ENCODE data around the gene LMNB1.
"Not testable (repeated sequence)": the region's sequence is repeated elsewhere in the genome, so short reads cannot be mapped to it uniquely, and the experiment has no call there.

The LMNB1 gene, protein sequence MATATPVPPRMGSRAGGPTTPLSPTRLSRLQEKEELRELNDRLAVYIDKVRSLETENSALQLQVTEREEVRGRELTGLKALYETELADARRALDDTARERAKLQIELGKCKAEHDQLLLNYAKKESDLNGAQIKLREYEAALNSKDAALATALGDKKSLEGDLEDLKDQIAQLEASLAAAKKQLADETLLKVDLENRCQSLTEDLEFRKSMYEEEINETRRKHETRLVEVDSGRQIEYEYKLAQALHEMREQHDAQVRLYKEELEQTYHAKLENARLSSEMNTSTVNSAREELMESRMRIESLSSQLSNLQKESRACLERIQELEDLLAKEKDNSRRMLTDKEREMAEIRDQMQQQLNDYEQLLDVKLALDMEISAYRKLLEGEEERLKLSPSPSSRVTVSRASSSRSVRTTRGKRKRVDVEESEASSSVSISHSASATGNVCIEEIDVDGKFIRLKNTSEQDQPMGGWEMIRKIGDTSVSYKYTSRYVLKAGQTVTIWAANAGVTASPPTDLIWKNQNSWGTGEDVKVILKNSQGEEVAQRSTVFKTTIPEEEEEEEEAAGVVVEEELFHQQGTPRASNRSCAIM

GRCh38 chr5:126776499-126777256 lies at the start of gene LMNB1:
TSS of gene LMNB1 (plus strand) at chr5:126777136. CDS start at chr5:126777509, 373 bp downstream.
- H4K20me1 ChIP-seq (ENCODE audit: low read depth, low read length): peaks cover 13% of the 10 kb centered on the region; the same call in 1 of the 2 replicates
- H3K4me3 ChIP-seq (ENCODE audit: insufficient read depth, low read length, poor library complexity, severe bottlenecking): peak within 1 kb of the TSS; percentile 92
- peak within 1 kb of the TSS; percentile 97 for H3K27ac ChIP-seq (ENCODE audit: low read depth, low read length)
- H3K9me3 ChIP-seq (ENCODE audit: insufficient read depth, low read length): no peaks in the 10 kb centered on the region
- H2AFZ ChIP-seq (ENCODE audit: low read depth, low read length, severe bottlenecking): peak within 1 kb of the TSS; percentile 70
- H3K36me3 ChIP-seq (ENCODE audit: low read length): peaks cover 6% of the 10 kb centered on the region; the same call in 1 of the 2 replicates
- peak within 1 kb of the TSS; percentile 96 for H3K4me2 ChIP-seq (ENCODE audit: low read depth, low read length, poor library complexity, severe bottlenecking)
- peaks cover 12% of the 10 kb centered on the region for H3F3A ChIP-seq (ENCODE audit: insufficient read depth)
- no peak for TF ChIP-seq EZH2phosphoT487 (conservative IDR thresholded peaks at IDR 0.05; ENCODE audit: low read length)
- TF ChIP-seq, protein P1, sequence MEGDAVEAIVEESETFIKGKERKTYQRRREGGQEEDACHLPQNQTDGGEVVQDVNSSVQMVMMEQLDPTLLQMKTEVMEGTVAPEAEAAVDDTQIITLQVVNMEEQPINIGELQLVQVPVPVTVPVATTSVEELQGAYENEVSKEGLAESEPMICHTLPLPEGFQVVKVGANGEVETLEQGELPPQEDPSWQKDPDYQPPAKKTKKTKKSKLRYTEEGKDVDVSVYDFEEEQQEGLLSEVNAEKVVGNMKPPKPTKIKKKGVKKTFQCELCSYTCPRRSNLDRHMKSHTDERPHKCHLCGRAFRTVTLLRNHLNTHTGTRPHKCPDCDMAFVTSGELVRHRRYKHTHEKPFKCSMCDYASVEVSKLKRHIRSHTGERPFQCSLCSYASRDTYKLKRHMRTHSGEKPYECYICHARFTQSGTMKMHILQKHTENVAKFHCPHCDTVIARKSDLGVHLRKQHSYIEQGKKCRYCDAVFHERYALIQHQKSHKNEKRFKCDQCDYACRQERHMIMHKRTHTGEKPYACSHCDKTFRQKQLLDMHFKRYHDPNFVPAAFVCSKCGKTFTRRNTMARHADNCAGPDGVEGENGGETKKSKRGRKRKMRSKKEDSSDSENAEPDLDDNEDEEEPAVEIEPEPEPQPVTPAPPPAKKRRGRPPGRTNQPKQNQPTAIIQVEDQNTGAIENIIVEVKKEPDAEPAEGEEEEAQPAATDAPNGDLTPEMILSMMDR (IDR thresholded peaks at IDR 0.05; ENCODE audit: insufficient read depth, low read length, poor library complexity, severe bottlenecking): no peak
- H3K27me3 ChIP-seq (ENCODE audit: low read length): no peaks in the 10 kb centered on the region
- H3K9me2 ChIP-seq (replicated peaks; ENCODE audit: insufficient read depth, low read length): no peaks in the 10 kb centered on the region
- peaks cover 41% of the 10 kb centered on the region for H3K79me2 ChIP-seq (ENCODE audit: insufficient read depth, low read length)
- peak within 1 kb of the TSS; percentile 99 for H3K9ac ChIP-seq (ENCODE audit: low read length)

DNA sequence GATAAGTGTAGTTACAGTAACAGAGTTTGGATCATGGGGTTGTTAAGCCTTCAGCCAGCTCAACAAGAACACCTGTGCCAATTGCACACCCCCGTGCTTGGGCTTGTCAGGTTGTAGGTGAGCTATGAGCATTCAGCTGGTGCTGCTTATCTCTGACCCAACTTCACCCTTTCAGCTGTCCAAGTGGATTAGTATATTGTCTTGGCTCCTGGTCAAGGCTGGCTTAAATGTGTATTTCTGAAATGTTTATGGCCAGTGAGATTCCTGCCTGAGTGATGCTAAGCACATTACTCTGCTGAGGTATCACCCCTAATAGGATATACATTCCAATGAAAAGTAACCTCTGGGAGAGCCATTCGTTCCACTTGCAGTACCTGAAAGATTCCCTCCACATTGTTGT lies 44.2 kb upstream of the LMNB1 start:
- Histone ChIP-seq H3F3A (ENCODE audit: insufficient read depth) (no peaks in the 10 kb centered on the region), H3K27me3 (ENCODE audit: low read length) (no peaks in the 10 kb centered on the region), H3K79me2 (ENCODE audit: insufficient read depth, low read length) (no peaks in the 10 kb centered on the region), H3K4me3 (ENCODE audit: insufficient read depth, low read length, poor library complexity, severe bottlenecking) (no peak overlapping the region), H3K9me3 (ENCODE audit: insufficient read depth, low read length) (no peaks in the 10 kb centered on the region), H3K27ac (ENCODE audit: low read depth, low read length) (no peak overlapping the region), H2AFZ (ENCODE audit: low read depth, low read length, severe bottlenecking) (no peak overlapping the region), H3K9me2 (replicated peaks; ENCODE audit: insufficient read depth, low read length) (no peaks in the 10 kb centered on the region), H3K4me2 (ENCODE audit: low read depth, low read length, poor library complexity, severe bottlenecking) (no peak overlapping the region), H3K9ac (ENCODE audit: low read length) (no peak overlapping the region), H3K36me3 (ENCODE audit: low read length) (no peaks in the 10 kb centered on the region), H4K20me1 (ENCODE audit: low read depth, low read length) (no peaks in the 10 kb centered on the region)
- TF ChIP-seq, protein P1 (IDR thresholded peaks at IDR 0.05; ENCODE audit: insufficient read depth, low read length, poor library complexity, severe bottlenecking): no peak

GRCh38 chr5:126734573-126734972 lies 42.4 kb upstream of the LMNB1 start:
- H3K9me2 ChIP-seq (replicated peaks; ENCODE audit: insufficient read depth, low read length); H2AFZ ChIP-seq (ENCODE audit: low read depth, low read length, severe bottlenecking): not testable (repeated sequence)

More at GRCh38 chr5:126734573-126734972, 42.4 kb upstream of the LMNB1 start:
- H3K9ac ChIP-seq (ENCODE audit: low read length); H3K9me3 ChIP-seq (ENCODE audit: insufficient read depth, low read length); H3K27me3 ChIP-seq (ENCODE audit: low read length); H3K4me2 ChIP-seq (ENCODE audit: low read depth, low read length, poor library complexity, severe bottlenecking); H3K36me3 ChIP-seq (ENCODE audit: low read length); H3F3A ChIP-seq (ENCODE audit: insufficient read depth); H3K79me2 ChIP-seq (ENCODE audit: insufficient read depth, low read length); H3K4me3 ChIP-seq (ENCODE audit: insufficient read depth, low read length, poor library complexity, severe bottlenecking); H4K20me1 ChIP-seq (ENCODE audit: low read depth, low read length); H3K27ac ChIP-seq (ENCODE audit: low read depth, low read length): not testable (repeated sequence)
